GM12878 (cell line): ENCODE data around the gene ZNF2. TPM values are rescaled to one million over a fixed set of nuclear protein-coding genes. Genes with fewer than 3 reads are reported as not detected.

ENCODE experiments used
- ATAC-seq: fragments of 200-7000 bp; cut with Tn5 transposase; 3 replicates; pipeline ENCODE4 v1.9.1; 2020; ENCODE audit warnings: mild to moderate bottlenecking, moderate library complexity
- BruUV-seq: library from RNA; stranded (reverse); fragments of 400-500 nt; replicated peaks from 2 replicates; lab custom pipeline; 2021; lab: Mats Ljungman, UMichigan
- CTCF ChIA-PET: fragments of 300-600 bp; sonication (Branson Sonifier 250); formaldehyde crosslinking; extraction: SDS; loops from one replicate; lab custom pipeline; 2021; ENCODE audit warnings: inconsistent platforms; lab: Yijun Ruan, JAX
- POLR2A ChIA-PET: fragments of 350-600 bp; formaldehyde crosslinking; extraction: SDS; loops from one replicate; lab custom pipeline; 2021; ENCODE audit warnings: inconsistent platforms; lab: Charles Lee
- RAD21 ChIA-PET: fragments of 300-600 bp; sonication (Branson Sonifier 250); formaldehyde crosslinking; loops from one replicate; lab custom pipeline; 2023; ENCODE audit warnings: antibody characterized with exemption; ENCODE audit not compliant: unreplicated experiment; lab: Charles Lee
- SMC1A ChIA-PET: fragments of 300-600 bp; sonication (Branson Sonifier 250); formaldehyde crosslinking; loops from one replicate; lab custom pipeline; 2023; ENCODE audit not compliant: unreplicated experiment, uncharacterized antibody; lab: Charles Lee
- DNase-seq: peaks from one replicate; pipeline ENCODE4 v3.0.0-alpha.2; 2011; ENCODE audit warnings: low read depth, low spot score
- FAIRE-seq: peaks from 3 replicates; lab custom pipeline; 2011; peaks lifted over from hg19 to GRCh38; lab: Jason Lieb, UNC
- H2AFZ ChIP-seq: 2 replicates; pipeline ENCODE4 v1.6.0; 2011; ENCODE audit warnings: low read depth, low read length, control low read depth; ENCODE audit not compliant: control insufficient read depth
- H3K27ac ChIP-seq: 2 replicates; pipeline ENCODE4 v1.5.1; 2011; ENCODE audit warnings: control low read depth; ENCODE audit not compliant: control insufficient read depth, insufficient read depth
- H3K27me3 ChIP-seq, 2 experiments: replicated peaks in 1 of 2; 2 replicates each; pipeline versions ENCODE4 v1.6.0 to v1.6.1; 2011; ENCODE audit warnings: low read length in 1 of 2; ENCODE audit not compliant: control insufficient read depth in 2 of 2, insufficient read depth in 2 of 2
- H3K36me3 ChIP-seq, 2 experiments: 2 replicates each; pipeline ENCODE4 v1.5.1; 2011; ENCODE audit warnings: low read length in 1 of 2; ENCODE audit not compliant: control insufficient read depth in 2 of 2, insufficient read depth in 2 of 2
- H3K4me1 ChIP-seq: 2 replicates; pipeline ENCODE4 v1.6.1; 2011; ENCODE audit warnings: mild to moderate bottlenecking, low read length, moderate library complexity, mixed read lengths; ENCODE audit not compliant: control insufficient read depth, insufficient read depth
- H3K4me2 ChIP-seq: 2 replicates; pipeline ENCODE4 v1.6.0; 2011; ENCODE audit warnings: control low read depth; ENCODE audit not compliant: control insufficient read depth, insufficient read depth
- H3K4me3 ChIP-seq: fragments of 200-600 bp; sonication (generic); 2 replicates; pipeline ENCODE4 v1.5.1; 2016
- H3K79me2 ChIP-seq: 2 replicates; pipeline ENCODE4 v1.6.0; 2011; ENCODE audit warnings: low read length; ENCODE audit not compliant: control insufficient read depth, insufficient read depth
- H3K9ac ChIP-seq: 2 replicates; pipeline ENCODE4 v1.8.0; 2011; ENCODE audit warnings: low read length, control low read depth, mixed read lengths; ENCODE audit not compliant: control insufficient read depth, insufficient read depth
- H3K9me3 ChIP-seq: replicated peaks from 3 replicates; pipeline ENCODE4 v1.5.1; 2011; ENCODE audit warnings: mild to moderate bottlenecking, low read length; ENCODE audit not compliant: control insufficient read depth, insufficient read depth
- H4K20me1 ChIP-seq: 2 replicates; pipeline ENCODE4 v1.6.0; 2011; ENCODE audit not compliant: control insufficient read depth, insufficient read depth
- ATF7 ChIP-seq: fragments of 450-650 bp; IDR thresholded peaks from 2 replicates; pipeline ENCODE4 v1.6.1; 2016; ENCODE audit warnings: low read depth, mild to moderate bottlenecking
- BACH1 ChIP-seq: fragments of 450-650 bp; IDR thresholded peaks from 2 replicates; pipeline ENCODE4 v1.6.1; 2017; ENCODE audit warnings: mild to moderate bottlenecking, borderline replicate concordance
- CEBPB ChIP-seq, 2 experiments: fragments of 150-350 bp in 1 of 2; IDR thresholded peaks; 2 replicates each; pipeline ENCODE4 v1.6.1; 2012 to 2014; ENCODE audit warnings: low read depth in 2 of 2, low read length in 2 of 2, borderline replicate concordance in 1 of 2, inconsistent platforms in 1 of 2
- FOS ChIP-seq: IDR thresholded peaks from 3 replicates; pipeline ENCODE4 v1.6.1; 2011; ENCODE audit warnings: borderline replicate concordance; ENCODE audit not compliant: insufficient read length; ENCODE audit errors: extremely low read depth
- HDAC2 ChIP-seq: fragments of 200-600 bp; sonication (generic); IDR thresholded peaks from 2 replicates; pipeline ENCODE4 v1.6.1; 2017
- KDM1A ChIP-seq: fragments of 200-600 bp; sonication (generic); IDR thresholded peaks from 2 replicates; pipeline ENCODE4 v1.6.1; 2016; ENCODE audit warnings: borderline replicate concordance
- MTA3 ChIP-seq: IDR thresholded peaks from 2 replicates; pipeline ENCODE4 v1.6.1; 2012; ENCODE audit warnings: low read length, inconsistent platforms, borderline replicate concordance
- NFXL1 ChIP-seq: fragments of 450-650 bp; IDR thresholded peaks from 2 replicates; pipeline ENCODE4 v1.6.1; 2017; ENCODE audit warnings: antibody characterized with exemption, mild to moderate bottlenecking, borderline replicate concordance
- RUNX3 ChIP-seq: IDR thresholded peaks from 2 replicates; pipeline ENCODE4 v1.6.1; 2012; ENCODE audit warnings: low read length, inconsistent platforms
- SP1 ChIP-seq: IDR thresholded peaks from one replicate; pipeline ENCODE4 v1.6.1; 2011; ENCODE audit warnings: low read depth, low read length
- STAT1 ChIP-seq: fragments of 450-650 bp; conservative IDR thresholded peaks from 2 replicates; pipeline ENCODE4 v1.6.1; 2014; ENCODE audit warnings: antibody characterized with exemption, mild to moderate bottlenecking
- ZNF384 ChIP-seq: IDR thresholded peaks from 2 replicates; pipeline ENCODE4 v1.6.1; 2012; ENCODE audit warnings: low read depth, mild to moderate bottlenecking, low read length, improper control_type of control experiment, borderline replicate concordance
- ZNF622 ChIP-seq: fragments of 450-650 bp; IDR thresholded peaks from 2 replicates; pipeline ENCODE4 v1.6.1; 2017; ENCODE audit warnings: mild to moderate bottlenecking, inconsistent platforms
- ZSCAN29 ChIP-seq: fragments of 450-650 bp; IDR thresholded peaks from 2 replicates; pipeline ENCODE4 v1.6.1; 2017; ENCODE audit warnings: mild to moderate bottlenecking, moderate library complexity
- WGBS: methylation state at CpG from one replicate; pipeline ENCODE4 v1.1.6; 2016; ENCODE audit warnings: low lambda C conversion rate; ENCODE audit not compliant: insufficient replicate concordance, insufficient coverage; ENCODE audit errors: missing lambda C conversion rate; 5-methylcytosine and 5-hydroxymethylcytosine counted together
- in situ Hi-C: fragments of 300-500 bp; cut with MboI; formaldehyde crosslinking; loops from 9 replicates; pipeline ENCODE4 v1.14.3; 2018; ENCODE audit warnings: mixed read lengths
- intact Hi-C: fragments of 100-400 bp; cut with micrococcal nuclease; formaldehyde crosslinking; loops from one replicate; pipeline ENCODE4 v1.14.2; 2022; ENCODE audit not compliant: unreplicated experiment
- polyA plus RNA-seq, 11 experiments: library from polyadenylated mRNA; depleted of rRNA in 4 of 11; unstranded in 6 of 11; stranded (reverse) in 5 of 11; fragments of >200 nt; fragmentation: Nextera tagmentation in 4 of 11; fragmentation: Illumina TruSeq in 1 of 11; extraction: Ambion mirVana in 4 of 11; extraction: Trizol in 1 of 11; gene quantifications; 1 replicate in 1 of 11; 2 replicates in 10 of 11; pipeline versions ENCODE4 v1.2.1 to v1.2.3, GENCODE V29; 2011 to 2016; ENCODE audit warnings: inconsistent platforms in 2 of 11, missing spikeins in 2 of 11, low read depth in 1 of 11
- total RNA-seq, 4 experiments: library from RNA; depleted of rRNA in 3 of 4; stranded (reverse); fragments of >200 nt in 3 of 4; fragmentation: Illumina TruSeq in 1 of 4; extraction: Trizol in 1 of 4; gene quantifications; 2 replicates each; pipeline versions ENCODE4 v1.2.1 to v1.2.3, GENCODE V29; 2013 to 2021

Gene ZNF2
- total and polyA plus RNA-seq, 10 of the 15 experiments (the other 5 are each of a cell fraction or from before 2014, with no cell fraction given) = 2.4 to 5.1 (median 3.5) TPM

DNA sequence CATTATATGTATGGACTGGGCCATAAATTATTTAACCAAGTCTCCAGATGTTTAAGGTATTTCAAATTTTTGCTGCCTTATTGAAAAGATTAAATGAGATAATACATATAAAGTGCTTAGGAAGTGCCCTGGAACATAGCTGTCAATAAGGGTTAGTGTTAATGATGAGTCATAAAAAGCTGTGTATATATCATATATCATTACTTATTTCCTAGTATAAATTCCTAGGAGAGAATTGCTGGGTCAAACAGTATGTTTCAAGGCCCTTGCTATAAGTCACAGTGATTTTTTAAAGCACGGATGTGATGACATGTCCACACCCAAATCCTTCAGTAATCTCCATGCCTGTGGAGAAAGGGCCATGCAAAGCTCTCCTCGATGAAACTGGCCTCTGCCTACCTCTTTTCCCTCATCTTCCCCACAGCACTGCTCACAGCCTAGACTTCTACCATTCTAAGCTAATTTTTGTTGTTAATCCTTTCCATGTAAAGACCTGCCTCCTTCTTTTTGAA, 8.5 kb downstream of the ZNF2 start:
- H3K4me1 ChIP-seq = no peaks in the 10 kb centered on the region
- in situ Hi-C loops = no loop called here
- 70% methylated on average over 2 of the region's 2 CpGs for WGBS
- DNase-seq (no peak), FAIRE-seq (no peak), ATAC-seq (no peak)
- no peak for TF ChIP-seq ZSCAN29
- TF ChIP-seq FOS = no peak
- no peak for TF ChIP-seq NFXL1
- TF ChIP-seq ATF7 = no peak
- TF ChIP-seq STAT1 = no peak
- no peak for TF ChIP-seq BACH1
- no peak for TF ChIP-seq KDM1A
- no peak for TF ChIP-seq SP1
- no peak for TF ChIP-seq HDAC2
- no peak for TF ChIP-seq ZNF622
- no peak for TF ChIP-seq ZNF384
- no peak for TF ChIP-seq MTA3
- TF ChIP-seq RUNX3 = no peak
- TF ChIP-seq CEBPB (IDR thresholded peaks at IDR 0.05; ENCODE audit: borderline replicate concordance in 1 of 2, low read depth in 2 of 2, low read length in 2 of 2) = no peak
- peaks cover 0 to 6% of the 10 kb centered on the region in 2 experiments; a peak in 2 of 4 replicates for H3K36me3 ChIP-seq
- H3K4me2 ChIP-seq = no peak overlapping the region
- RAD21 ChIA-PET = no interaction called here
- SMC1A ChIA-PET = no interaction called here
- CTCF ChIA-PET = interaction anchor here (1.2 kb wide), 1 partner anchor 19 kb away, joined by 3 read pairs; no protein-coding TSS in a partner anchor
- no peak overlapping the region for H3K27ac ChIP-seq
- H3K79me2 ChIP-seq = no peaks in the 10 kb centered on the region
- intact Hi-C loops = no loop called here
- no peaks in the 10 kb centered on the region for H3K27me3 ChIP-seq
- H2AFZ ChIP-seq = no peak overlapping the region
- no TSS peak for BruUV-seq
- POLR2A ChIA-PET = interaction anchor here (0.8 kb wide), 1 partner anchor 8 kb away, joined by 3 read pairs; the partner anchor contains the start of gene ZNF2
- no peaks in the 10 kb centered on the region for H4K20me1 ChIP-seq
- no peaks in the 10 kb centered on the region for H3K9me3 ChIP-seq
- H3K4me3 ChIP-seq = no peak overlapping the region
- no peak overlapping the region for H3K9ac ChIP-seq
